Astrocyte (in vitro differentiated cells and primary cell): ENCODE measurements around the gene CCDC178. TPM values are rescaled to one million over a fixed set of nuclear protein-coding genes. Genes with fewer than 3 reads are reported as not detected.

ENCODE experiments used
- DNase-seq: peaks from one replicate; pipeline ENCODE4 v3.0.0-alpha.2; 2010; ENCODE audit warnings: low read depth
- FAIRE-seq: peaks from 2 replicates; lab custom pipeline; 2011; peaks lifted over from hg19 to GRCh38; lab: Jason Lieb, UNC
- H2AFZ ChIP-seq: 2 replicates; pipeline ENCODE4 v1.6.0; 2012; ENCODE audit warnings: low read depth, low read length, inconsistent platforms
- H3K27ac ChIP-seq: 2 replicates; pipeline ENCODE4 v1.5.1; 2011; ENCODE audit warnings: low read depth, low read length, inconsistent platforms
- H3K27me3 ChIP-seq: 2 replicates; pipeline ENCODE4 v1.6.0; 2011; ENCODE audit warnings: low read length, inconsistent platforms; ENCODE audit not compliant: insufficient read depth
- H3K36me3 ChIP-seq: 2 replicates; pipeline ENCODE4 v1.5.1; 2011; ENCODE audit warnings: low read length, inconsistent platforms; ENCODE audit not compliant: insufficient read depth
- H3K4me1 ChIP-seq: 2 replicates; pipeline ENCODE4 v1.5.1; 2011; ENCODE audit warnings: low read length, inconsistent platforms; ENCODE audit not compliant: insufficient read depth
- H3K4me2 ChIP-seq: 2 replicates; pipeline ENCODE4 v1.6.0; 2012; ENCODE audit warnings: low read length, inconsistent platforms
- H3K4me3 ChIP-seq: 2 replicates; pipeline ENCODE4 v1.5.1; 2011; ENCODE audit warnings: low read depth, mild to moderate bottlenecking, low read length, inconsistent platforms; ENCODE audit not compliant: insufficient read depth
- H3K79me2 ChIP-seq: 2 replicates; pipeline ENCODE4 v1.6.0; 2012; ENCODE audit warnings: mild to moderate bottlenecking, low read length, inconsistent platforms; ENCODE audit not compliant: insufficient read depth
- H3K9ac ChIP-seq: 2 replicates; pipeline ENCODE4 v1.6.0; 2012; ENCODE audit warnings: mild to moderate bottlenecking, low read length, inconsistent platforms
- H3K9me3 ChIP-seq: 2 replicates; pipeline ENCODE4 v1.5.1; 2012; ENCODE audit warnings: low read depth, mild to moderate bottlenecking, low read length, inconsistent platforms; ENCODE audit not compliant: insufficient read depth
- H4K20me1 ChIP-seq: 2 replicates; pipeline ENCODE4 v1.6.0; 2012; ENCODE audit warnings: low read length, inconsistent platforms; ENCODE audit not compliant: insufficient read depth
- H3K27ac Mint-ChIP-seq: one replicate; pipeline ENCODE4 v1.8.0; 2021; ENCODE audit warnings: mild to moderate bottlenecking, mixed read lengths; ENCODE audit not compliant: unreplicated experiment
- H3K27me3 Mint-ChIP-seq: one replicate; pipeline ENCODE4 v1.8.0; 2021; ENCODE audit warnings: low read depth, mixed read lengths; ENCODE audit not compliant: unreplicated experiment
- H3K36me3 Mint-ChIP-seq: one replicate; pipeline ENCODE4 v1.8.0; 2021; ENCODE audit warnings: low read depth, mixed read lengths; ENCODE audit not compliant: unreplicated experiment
- H3K4me1 Mint-ChIP-seq: one replicate; pipeline ENCODE4 v1.8.0; 2021; ENCODE audit warnings: low read depth, mixed read lengths; ENCODE audit not compliant: unreplicated experiment
- H3K4me3 Mint-ChIP-seq: one replicate; pipeline ENCODE4 v1.8.0; 2021; ENCODE audit warnings: mild to moderate bottlenecking, moderate library complexity, mixed read lengths; ENCODE audit not compliant: unreplicated experiment
- H3K9me3 Mint-ChIP-seq: one replicate; pipeline ENCODE4 v1.8.0; 2021; ENCODE audit warnings: mild to moderate bottlenecking, mixed read lengths; ENCODE audit not compliant: unreplicated experiment
- EZH2 ChIP-seq: IDR thresholded peaks from 2 replicates; pipeline ENCODE4 v1.6.1; 2012; ENCODE audit warnings: mild to moderate bottlenecking, low read length, inconsistent platforms; ENCODE audit not compliant: insufficient read depth
- total RNA-seq: library from RNA; stranded (reverse); gene quantifications from 2 replicates; pipeline ENCODE4 v1.2.1, GENCODE V29; 2021
- TF ChIP-seq, protein P1 (sequence below): IDR thresholded peaks from 2 replicates; pipeline ENCODE4 v1.5.1; 2011; ENCODE audit warnings: low read depth, mild to moderate bottlenecking, inconsistent platforms, low read length, moderate library complexity; ENCODE audit not compliant: insufficient read depth

The CCDC178 gene
- total RNA-seq, 1 donor from 2014 or later, result 0.30 TPM

GRCh38 chr18:33076601-33077000, 363.9 kb downstream of the CCDC178 start:
- Mint-ChIP-seq H3K4me3 (no peak overlapping the region), H3K27ac (no peak overlapping the region), H3K4me1 (no peaks in the 10 kb centered on the region), H3K9me3 (peaks cover 4% of the 10 kb centered on the region), H3K36me3 (no peaks in the 10 kb centered on the region), H3K27me3 (no peaks in the 10 kb centered on the region)
- Histone ChIP-seq H3K36me3 (no peaks in the 10 kb centered on the region), H3K4me1 (no peaks in the 10 kb centered on the region), H3K27ac (no peak overlapping the region), H3K4me3 (no peak overlapping the region), H3K9ac (no peak overlapping the region), H3K79me2 (no peaks in the 10 kb centered on the region), H3K4me2 (no peak overlapping the region), H2AFZ (no peak overlapping the region), H3K9me3 (no peaks in the 10 kb centered on the region), H4K20me1 (no peaks in the 10 kb centered on the region), H3K27me3 (no peaks in the 10 kb centered on the region)
- TF ChIP-seq, protein P1, sequence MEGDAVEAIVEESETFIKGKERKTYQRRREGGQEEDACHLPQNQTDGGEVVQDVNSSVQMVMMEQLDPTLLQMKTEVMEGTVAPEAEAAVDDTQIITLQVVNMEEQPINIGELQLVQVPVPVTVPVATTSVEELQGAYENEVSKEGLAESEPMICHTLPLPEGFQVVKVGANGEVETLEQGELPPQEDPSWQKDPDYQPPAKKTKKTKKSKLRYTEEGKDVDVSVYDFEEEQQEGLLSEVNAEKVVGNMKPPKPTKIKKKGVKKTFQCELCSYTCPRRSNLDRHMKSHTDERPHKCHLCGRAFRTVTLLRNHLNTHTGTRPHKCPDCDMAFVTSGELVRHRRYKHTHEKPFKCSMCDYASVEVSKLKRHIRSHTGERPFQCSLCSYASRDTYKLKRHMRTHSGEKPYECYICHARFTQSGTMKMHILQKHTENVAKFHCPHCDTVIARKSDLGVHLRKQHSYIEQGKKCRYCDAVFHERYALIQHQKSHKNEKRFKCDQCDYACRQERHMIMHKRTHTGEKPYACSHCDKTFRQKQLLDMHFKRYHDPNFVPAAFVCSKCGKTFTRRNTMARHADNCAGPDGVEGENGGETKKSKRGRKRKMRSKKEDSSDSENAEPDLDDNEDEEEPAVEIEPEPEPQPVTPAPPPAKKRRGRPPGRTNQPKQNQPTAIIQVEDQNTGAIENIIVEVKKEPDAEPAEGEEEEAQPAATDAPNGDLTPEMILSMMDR, result no peak
- no peak for TF ChIP-seq EZH2
- DNase-seq (no peak), FAIRE-seq (no peak)

DNA sequence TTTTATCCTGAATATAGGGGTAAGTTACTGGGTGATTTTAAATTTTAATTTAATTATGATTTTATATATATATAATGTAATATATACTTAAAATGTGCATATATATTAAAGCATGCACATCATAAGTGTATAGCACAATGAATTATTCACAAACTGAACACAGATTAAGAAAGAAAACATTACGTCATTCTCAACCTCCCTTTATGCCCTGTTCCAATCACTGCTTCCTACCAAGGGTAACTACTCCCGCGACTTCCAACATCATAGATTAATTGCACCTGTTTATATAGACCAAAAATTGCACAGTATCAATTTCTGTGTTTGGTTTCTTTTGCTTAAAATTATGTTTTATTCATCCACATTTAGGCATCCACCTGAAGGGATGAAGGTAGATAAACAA, 366.4 kb downstream of the CCDC178 start:
- H3K4me1 Mint-ChIP-seq, result no peaks in the 10 kb centered on the region
- peaks cover 3% of the 10 kb centered on the region for H3K9me3 Mint-ChIP-seq
- H4K20me1 ChIP-seq, result no peaks in the 10 kb centered on the region
- no peak for TF ChIP-seq EZH2
- TF ChIP-seq, protein P1, result no peak
- no peaks in the 10 kb centered on the region for H3K36me3 ChIP-seq
- FAIRE-seq, result no peak
- no peaks in the 10 kb centered on the region for H3K27me3 ChIP-seq
- H3K36me3 Mint-ChIP-seq, result no peaks in the 10 kb centered on the region
- H3K9ac ChIP-seq, result no peak overlapping the region
- H3K27ac Mint-ChIP-seq, result no peak overlapping the region
- no peak overlapping the region for H3K4me2 ChIP-seq
- no peaks in the 10 kb centered on the region for H3K4me1 ChIP-seq
- no peaks in the 10 kb centered on the region for H3K79me2 ChIP-seq
- no peaks in the 10 kb centered on the region for H3K9me3 ChIP-seq
- no peak overlapping the region for H3K4me3 ChIP-seq
- H3K4me3 Mint-ChIP-seq, result no peak overlapping the region
- no peak overlapping the region for H3K27ac ChIP-seq
- DNase-seq, result no peak
- H2AFZ ChIP-seq, result no peak overlapping the region
- H3K27me3 Mint-ChIP-seq, result no peaks in the 10 kb centered on the region

GRCh38 chr18:33062834-33063364, 377.6 kb downstream of the CCDC178 start:
- no peaks in the 10 kb centered on the region for H3K4me1 Mint-ChIP-seq
- no peak overlapping the region for H3K4me3 ChIP-seq
- H3K9me3 Mint-ChIP-seq, result peaks cover 7% of the 10 kb centered on the region
- no peak overlapping the region for H3K27ac ChIP-seq
- H2AFZ ChIP-seq, result no peak overlapping the region
- no peaks in the 10 kb centered on the region for H3K79me2 ChIP-seq
- H3K27me3 ChIP-seq, result no peaks in the 10 kb centered on the region
- no peaks in the 10 kb centered on the region for H3K27me3 Mint-ChIP-seq
- no peak for TF ChIP-seq EZH2
- TF ChIP-seq, protein P1, result no peak
- H3K36me3 Mint-ChIP-seq, result no peaks in the 10 kb centered on the region
- H3K36me3 ChIP-seq, result no peaks in the 10 kb centered on the region
- no peak overlapping the region for H3K4me3 Mint-ChIP-seq
- H3K27ac Mint-ChIP-seq, result no peak overlapping the region
- no peak for DNase-seq
- no peak overlapping the region for H3K9ac ChIP-seq
- H3K9me3 ChIP-seq, result no peaks in the 10 kb centered on the region
- no peaks in the 10 kb centered on the region for H3K4me1 ChIP-seq
- FAIRE-seq, result no peak
- no peaks in the 10 kb centered on the region for H4K20me1 ChIP-seq
- H3K4me2 ChIP-seq, result no peak overlapping the region
